SU-DHL-6 (cell line): ENCODE results near the gene CFAP210.
"Not testable (repeated sequence)": the region's sequence is repeated elsewhere in the genome, so short reads cannot be mapped to it uniquely, and the experiment has no call there.

Experiments used
- H2AFZ ChIP-seq: fragments of 200-600 bp; sonication (generic); 2 replicates; pipeline ENCODE4 v1.6.1; 2014; ENCODE audit warnings: low read depth, mild to moderate bottlenecking, moderate library complexity, mixed read lengths, antibody characterized with exemption, low read length; ENCODE audit not compliant: severe bottlenecking
- H3F3A ChIP-seq: fragments of 200-600 bp; shearing (Covaris generic); 2 replicates; pipeline ENCODE4 v1.6.0; 2016; ENCODE audit warnings: antibody characterized with exemption, mild to moderate bottlenecking; ENCODE audit not compliant: insufficient read depth
- H3K27ac ChIP-seq: fragments of 200-600 bp; sonication (generic); 2 replicates; pipeline ENCODE4 v1.5.1; 2016; ENCODE audit warnings: low read depth, mild to moderate bottlenecking, low read length, moderate library complexity, mixed read lengths
- H3K27me3 ChIP-seq: fragments of 200-600 bp; sonication (generic), shearing (Covaris generic); 2 replicates; pipeline ENCODE4 v1.6.0; 2014; ENCODE audit warnings: mild to moderate bottlenecking, low read length
- H3K36me3 ChIP-seq: fragments of 200-600 bp; sonication (generic); 2 replicates; pipeline ENCODE4 v1.6.1; 2014; ENCODE audit warnings: mild to moderate bottlenecking, low read length, mixed read lengths
- H3K4me2 ChIP-seq: fragments of 300-600, 200-600 bp; shearing (Covaris generic), sonication (generic); 2 replicates; pipeline ENCODE4 v1.6.0; 2014; ENCODE audit warnings: low read length, low read depth, mild to moderate bottlenecking; ENCODE audit not compliant: poor library complexity, severe bottlenecking
- H3K4me3 ChIP-seq: fragments of 200-600 bp; sonication (generic); 2 replicates; pipeline ENCODE4 v1.5.1; 2014; ENCODE audit warnings: antibody characterized with exemption, low read length, mild to moderate bottlenecking, mixed read lengths; ENCODE audit not compliant: insufficient read depth, poor library complexity, severe bottlenecking
- H3K79me2 ChIP-seq: fragments of 200-600 bp; sonication (generic); 2 replicates; pipeline ENCODE4 v1.6.1; 2014; ENCODE audit warnings: mild to moderate bottlenecking, low read length, moderate library complexity; ENCODE audit not compliant: insufficient read depth
- H3K9ac ChIP-seq: fragments of 200-600 bp; sonication (generic); 2 replicates; pipeline ENCODE4 v1.7.0; 2014; ENCODE audit warnings: mild to moderate bottlenecking, low read length
- H3K9me2 ChIP-seq: fragments of 200-600 bp; sonication (generic); replicated peaks from 2 replicates; pipeline ENCODE4 v1.6.1; 2014; ENCODE audit warnings: low read length; ENCODE audit not compliant: insufficient read depth
- H3K9me3 ChIP-seq: fragments of 200-600 bp; sonication (generic); 2 replicates; pipeline ENCODE4 v1.6.1; 2014; ENCODE audit warnings: low read length, mixed read lengths; ENCODE audit not compliant: insufficient read depth
- H4K20me1 ChIP-seq: fragments of 200-600 bp; sonication (generic); 2 replicates; pipeline ENCODE4 v1.6.1; 2014; ENCODE audit warnings: low read depth, mild to moderate bottlenecking, antibody characterized with exemption, low read length, moderate library complexity, mixed read lengths
- CTCF ChIP-seq: fragments of 200-600 bp; sonication (generic); IDR thresholded peaks from one replicate; pipeline ENCODE4 v1.5.1; 2017; ENCODE audit warnings: antibody characterized with exemption, mild to moderate bottlenecking, low read length, moderate library complexity; ENCODE audit not compliant: insufficient read depth, poor library complexity, severe bottlenecking
- EZH2phosphoT487 ChIP-seq: fragments of 200-600 bp; sonication (generic), shearing (Covaris generic); conservative IDR thresholded peaks from 2 replicates; pipeline ENCODE4 v1.6.1; 2018; ENCODE audit warnings: mild to moderate bottlenecking, antibody characterized with exemption, low read length, moderate library complexity, mixed read lengths

CFAP210 gene

GRCh38 chr2:169693360-169693759 lies 845 bp downstream of the CFAP210 start:
- Histone ChIP-seq H2AFZ (peak overlapping the region; percentile 93), H3K9me2 (no peaks in the 10 kb centered on the region), H3K4me2 (peak overlapping the region; percentile 83), H3K9ac (no peak overlapping the region), H3K9me3 (no peaks in the 10 kb centered on the region), H3F3A (no peaks in the 10 kb centered on the region), H3K79me2 (no peaks in the 10 kb centered on the region), H3K27me3 (no peaks in the 10 kb centered on the region), H3K36me3 (peaks cover 7% of the 10 kb centered on the region; the same call in 1 of the 2 replicates), H4K20me1 (no peaks in the 10 kb centered on the region), H3K4me3 (no peak overlapping the region), H3K27ac (no peak overlapping the region)
- TF ChIP-seq CTCF (no peak), EZH2phosphoT487 (no peak)

DNA sequence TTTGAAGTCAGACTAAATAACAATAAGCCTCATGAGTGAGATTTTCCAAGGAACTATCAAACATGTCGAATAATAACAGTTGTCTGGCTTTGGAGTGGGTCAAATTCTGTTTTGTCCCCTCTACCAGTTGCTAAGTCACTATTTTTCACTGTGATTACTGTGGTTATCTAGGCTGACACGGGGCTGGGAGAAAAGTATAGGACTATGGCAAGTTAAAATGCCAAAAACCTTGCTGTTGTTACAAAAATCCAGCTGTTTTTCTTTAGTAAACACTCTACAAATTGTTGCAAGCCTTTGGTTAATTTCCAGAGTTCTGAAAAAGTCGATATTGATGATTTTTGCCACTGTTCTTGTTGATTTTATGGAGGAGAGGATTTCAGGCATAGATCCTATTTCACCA lies 1.5 kb downstream of the CFAP210 start:
- Histone ChIP-seq H3K36me3 (0 out of 2 replicates have a peak, but pooled peaks cover 2% of the 10 kb centered on the region), H3K4me3 (no peak overlapping the region), H3K9ac (no peak overlapping the region), H3K79me2 (no peaks in the 10 kb centered on the region), H3K4me2 (no peak overlapping the region), H4K20me1 (no peaks in the 10 kb centered on the region), H3K27me3 (no peaks in the 10 kb centered on the region), H3K9me2 (no peaks in the 10 kb centered on the region), H3F3A (no peaks in the 10 kb centered on the region), H3K9me3 (no peaks in the 10 kb centered on the region), H3K27ac (no peak overlapping the region), H2AFZ (no peak overlapping the region)
- TF ChIP-seq EZH2phosphoT487 (no peak), CTCF (no peak)

DNA sequence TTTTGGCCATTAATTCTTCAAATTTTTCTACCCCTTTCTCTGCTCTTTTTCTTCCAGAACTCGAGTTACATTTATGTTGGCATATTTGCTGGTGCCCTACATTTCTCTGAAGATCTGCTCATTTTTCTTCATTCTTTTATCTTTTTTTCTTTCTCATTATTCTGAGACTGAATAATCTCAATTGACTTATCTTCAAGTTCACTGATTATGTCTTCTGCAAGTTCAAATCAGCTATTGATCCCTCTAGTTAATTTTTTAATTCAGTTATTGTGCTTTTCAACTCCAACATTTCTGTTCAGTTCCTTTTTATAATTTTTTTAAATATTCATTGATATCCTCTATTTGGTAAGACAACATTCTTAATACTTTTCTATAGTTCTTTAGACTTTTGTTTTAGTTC lies 3.2 kb downstream of the CFAP210 start:
- no peaks in the 10 kb centered on the region for H3K27me3 ChIP-seq
- H3K9me3 ChIP-seq, result no peaks in the 10 kb centered on the region
- H3K27ac ChIP-seq, result no peak overlapping the region
- no peak for TF ChIP-seq EZH2phosphoT487
- no peak for TF ChIP-seq CTCF
- H3K79me2 ChIP-seq, result no peaks in the 10 kb centered on the region
- no peak overlapping the region for H3K9ac ChIP-seq
- no peak overlapping the region for H2AFZ ChIP-seq
- H3K9me2 ChIP-seq, result no peaks in the 10 kb centered on the region
- H4K20me1 ChIP-seq, result no peaks in the 10 kb centered on the region
- no peaks in the 10 kb centered on the region for H3F3A ChIP-seq
- no peak overlapping the region for H3K4me2 ChIP-seq
- no peaks in the 10 kb centered on the region for H3K36me3 ChIP-seq
- no peak overlapping the region for H3K4me3 ChIP-seq

- H3F3A ChIP-seq, H2AFZ ChIP-seq, H3K4me3 ChIP-seq, H3K4me2 ChIP-seq, H3K36me3 ChIP-seq, H3K9me3 ChIP-seq, H3K9ac ChIP-seq, H4K20me1 ChIP-seq, H3K27ac ChIP-seq, H3K27me3 ChIP-seq, H3K9me2 ChIP-seq, H3K79me2 ChIP-seq: not testable (repeated sequence)
These were observed 6.3 kb downstream of the CFAP210 start for GRCh38 chr2:169687943-169688342.

- H3K9me2 ChIP-seq, H3K9ac ChIP-seq, H2AFZ ChIP-seq, H3K4me3 ChIP-seq, H3K36me3 ChIP-seq, H3K9me3 ChIP-seq, H3K4me2 ChIP-seq, H3K79me2 ChIP-seq, H3F3A ChIP-seq, H3K27ac ChIP-seq, H4K20me1 ChIP-seq, H3K27me3 ChIP-seq: not testable (repeated sequence)
These were observed 7.4 kb downstream of the CFAP210 start for GRCh38 chr2:169686825-169687224.

GRCh38 chr2:169684712-169685111 lies 9.5 kb downstream of the CFAP210 start:
- not testable (repeated sequence) for H3K27me3 ChIP-seq, H3K36me3 ChIP-seq, H3K27ac ChIP-seq, H3K4me3 ChIP-seq, H3K79me2 ChIP-seq, H4K20me1 ChIP-seq, H3K9me2 ChIP-seq, H3K4me2 ChIP-seq, H3F3A ChIP-seq, H2AFZ ChIP-seq, H3K9me3 ChIP-seq, H3K9ac ChIP-seq
